ENCODE results near the gene TAS2R41. TPM values are rescaled to one million over a fixed set of nuclear protein-coding genes. Genes with fewer than 3 reads are reported as not detected.

TAS2R41 gene
- total and polyA plus RNA-seq, 2 of the 4 experiments (the other 2 are of a cell fraction): not detected

GRCh38 chr7:143518521-143518920 lies 40.8 kb downstream of the TAS2R41 start:
- H4K20me1 ChIP-seq (ENCODE audit: insufficient read depth, low read length): no peaks in the 10 kb centered on the region
- no peak overlapping the region for H3K23ac ChIP-seq (ENCODE audit: low read depth, low read length)
- H2BK5ac ChIP-seq (ENCODE audit: low read depth, low read length, poor library complexity, severe bottlenecking): no peak overlapping the region
- peaks cover 3% of the 10 kb centered on the region for H3K27me3 ChIP-seq (ENCODE audit: control insufficient read depth, insufficient read depth, low read length)
- no peak for TF ChIP-seq POLR2A (IDR thresholded peaks at IDR 0.05; ENCODE audit: low read depth, low read length)
- no peak for TF ChIP-seq NFE2L2 (IDR thresholded peaks at IDR 0.05; ENCODE audit: low read depth, low read length)
- TF ChIP-seq RCOR1 (IDR thresholded peaks at IDR 0.05; ENCODE audit: insufficient replicate concordance, low read length): no peak
- TF ChIP-seq ELK1 (IDR thresholded peaks at IDR 0.05; ENCODE audit: borderline replicate concordance, low read depth, low read length): no peak
- no peak for TF ChIP-seq SMC3 (IDR thresholded peaks at IDR 0.05; ENCODE audit: low read depth, low read length)
- no peak for TF ChIP-seq RAD21 (IDR thresholded peaks at IDR 0.05; ENCODE audit: low read length)
- TF ChIP-seq CTCF (conservative IDR thresholded peaks at IDR 0.05; ENCODE audit: low read depth, low read length): no peak
- TF ChIP-seq CEBPB (IDR thresholded peaks at IDR 0.05; ENCODE audit: low read depth, low read length): no peak
- no peak for TF ChIP-seq RFX5 (IDR thresholded peaks at IDR 0.05; ENCODE audit: low read depth, low read length)
- no peak for TF ChIP-seq CHD1 (IDR thresholded peaks at IDR 0.05; ENCODE audit: low read depth, low read length)
- H3K9me1 ChIP-seq (ENCODE audit: insufficient read depth, low read length): no peaks in the 10 kb centered on the region
- no peak for DNase-seq
- no peak overlapping the region for H3K56ac ChIP-seq (ENCODE audit: extremely low read depth, insufficient read depth, low read length)
- peaks cover 2% of the 10 kb centered on the region; the same call in 1 of the 2 replicates for H3K4me1 ChIP-seq (ENCODE audit: control insufficient read depth, insufficient read depth, low read length)
- no peak overlapping the region for H4K91ac ChIP-seq (ENCODE audit: insufficient read depth, low read depth, low read length)
- no TSS peak for BruUV-seq (replicated peaks)
- no peak overlapping the region for H3K4ac ChIP-seq (ENCODE audit: low read depth, low read length)
- ChIA-PET CTCF (no interaction called here), POLR2A (ENCODE audit: unreplicated experiment) (no interaction called here)
- H3K79me1 ChIP-seq (ENCODE audit: low read depth in 1 of 2, low read length in 2 of 2): no peaks in the 10 kb centered on the region
- intact Hi-C loops (cut with micrococcal nuclease): no loop called here
- no peak overlapping the region for H2AK5ac ChIP-seq (ENCODE audit: low read depth, low read length)
- in situ Hi-C loops (cut with MboI; ENCODE audit: low sequenced_read_pairs): no loop called here
- H4K8ac ChIP-seq (ENCODE audit: low read depth in 2 of 2, low read length in 2 of 2): no peak overlapping the region
- H3K4me2 ChIP-seq (ENCODE audit: low read depth, low read length): no peak overlapping the region
- H3K36me3 ChIP-seq (ENCODE audit: control insufficient read depth, insufficient read depth, low read length): no peaks in the 10 kb centered on the region
- H3K4me3 ChIP-seq (ENCODE audit: insufficient read depth, low read depth, low read length): no peak overlapping the region
- H3K9me3 ChIP-seq (ENCODE audit: control insufficient read depth, insufficient read depth, low read length): no peaks in the 10 kb centered on the region
- no peak overlapping the region for H4K5ac ChIP-seq (ENCODE audit: low read depth, low read length)
- no peak overlapping the region for H2BK120ac ChIP-seq (ENCODE audit: low read depth, low read length)
- dilution Hi-C loops (cut with HindIII; ENCODE audit: low sequenced_read_pairs, unreplicated experiment): no loop called here
- no peak overlapping the region for H2AK9ac ChIP-seq (replicated peaks; ENCODE audit: low read depth, low read length, poor library complexity)
- H3K9ac ChIP-seq (ENCODE audit: low read depth, low read length): no peak overlapping the region
- no peak overlapping the region for H3K18ac ChIP-seq (ENCODE audit: low read depth, low read length)
- H3K27ac ChIP-seq (ENCODE audit: insufficient read depth, low read length): no peak overlapping the region
- no peak overlapping the region for H3K14ac ChIP-seq (replicated peaks; ENCODE audit: low read depth, low read length)
- no peak overlapping the region for H2BK15ac ChIP-seq (ENCODE audit: low read depth, low read length)
- no peak overlapping the region for H2AFZ ChIP-seq (replicated peaks; ENCODE audit: low read length, poor library complexity)
- ATAC-seq (ENCODE audit: low read depth): no peak
- WGBS, 2 experiments (ENCODE audit: extremely low coverage in 2 of 2, insufficient read length in 1 of 2): no CpG with 5 or more reads among the region's 4 CpGs
- H2BK20ac ChIP-seq (ENCODE audit: low read depth, low read length): no peak overlapping the region

Measured in IMR-90 (cell line).